M059J (cell line): ENCODE data around the gene ASF1A. TPM values are rescaled to one million over a fixed set of nuclear protein-coding genes. Genes with fewer than 3 reads are reported as not detected.

Experiments used
- total RNA-seq: library from RNA; depleted of rRNA; stranded (reverse); fragments of >200 nt; shearing (Covaris generic); gene quantifications from 2 replicates; pipeline ENCODE4 v1.2.3, GENCODE V29; 2014; rRNA removed

Gene ASF1A
- total RNA-seq, 1 experiment from 2014 or later: 24.2 TPM

Other genes starting within 250 kb of the ASF1A start
- gene CEP85L, start 242.6 kb upstream of the ASF1A start, total RNA-seq: 5.7 and 15.2 TPM in 2 replicates
- gene MCM9, start 41.0 kb downstream of the ASF1A start, total RNA-seq: 3.9 and 5.7 TPM in 2 replicates
- gene FAM184A, start 184.5 kb downstream of the ASF1A start, total RNA-seq: 0.79 and 5.4 TPM in 2 replicates